ENCODE results near the gene UACA.
"Not testable (repeated sequence)": the region's sequence is repeated elsewhere in the genome, so short reads cannot be mapped to it uniquely, and the experiment has no call there.

The UACA gene

GRCh38 chr15:70763120-70763949 lies at the start of gene UACA:
Gene UACA (minus strand): TSS chr15:70763558. CDS start chr15:70763407, 151 bp downstream.
- DNase-seq: peak; percentile 83

GRCh38 chr15:70812827-70813364 lies 49.5 kb upstream of the UACA start:
- DNase-seq: no peak

- DNase-seq: no peak
These were observed 47.7 kb upstream of the UACA start for GRCh38 chr15:70810916-70811578.

GRCh38 chr15:70806992-70807712 lies 43.8 kb upstream of the UACA start:
- DNase-seq: no peak

- not testable (repeated sequence) for DNase-seq
These were observed 41.0 kb upstream of the UACA start for GRCh38 chr15:70804388-70804787.

GRCh38 chr15:70802629-70803028 lies 39.3 kb upstream of the UACA start:
- DNase-seq: no peak

GRCh38 chr15:70801109-70801508 lies 37.8 kb upstream of the UACA start:
- DNase-seq: no peak

- DNase-seq: no peak
These were observed 36.5 kb upstream of the UACA start for GRCh38 chr15:70799667-70800450.

GRCh38 chr15:70797464-70797863 lies 34.1 kb upstream of the UACA start:
- no peak for DNase-seq

- no peak for DNase-seq
These were observed 33.4 kb upstream of the UACA start for GRCh38 chr15:70796516-70797310.

- DNase-seq: no peak
These were observed 31.9 kb upstream of the UACA start for GRCh38 chr15:70795311-70795665.

- no peak for DNase-seq
These were observed 31.4 kb upstream of the UACA start for GRCh38 chr15:70794596-70795310.

- no peak for DNase-seq
These were observed 30.3 kb upstream of the UACA start for GRCh38 chr15:70793694-70794093.

GRCh38 chr15:70792171-70792573 lies 28.8 kb upstream of the UACA start:
- no peak for DNase-seq

GRCh38 chr15:70791259-70791658 lies 27.9 kb upstream of the UACA start:
- no peak for DNase-seq

- DNase-seq: no peak
These were observed 25.9 kb upstream of the UACA start for GRCh38 chr15:70789213-70789612.

GRCh38 chr15:70788114-70789049 lies 25.0 kb upstream of the UACA start:
- no peak for DNase-seq

GRCh38 chr15:70786996-70787395 lies 23.6 kb upstream of the UACA start:
- DNase-seq: no peak

GRCh38 chr15:70783610-70784022 lies 20.3 kb upstream of the UACA start:
- DNase-seq: no peak

- no peak for DNase-seq
These were observed 19.7 kb upstream of the UACA start for GRCh38 chr15:70783041-70783440.
